Measurements from ENCODE around the gene DSC3.

DSC3 gene

DNA sequence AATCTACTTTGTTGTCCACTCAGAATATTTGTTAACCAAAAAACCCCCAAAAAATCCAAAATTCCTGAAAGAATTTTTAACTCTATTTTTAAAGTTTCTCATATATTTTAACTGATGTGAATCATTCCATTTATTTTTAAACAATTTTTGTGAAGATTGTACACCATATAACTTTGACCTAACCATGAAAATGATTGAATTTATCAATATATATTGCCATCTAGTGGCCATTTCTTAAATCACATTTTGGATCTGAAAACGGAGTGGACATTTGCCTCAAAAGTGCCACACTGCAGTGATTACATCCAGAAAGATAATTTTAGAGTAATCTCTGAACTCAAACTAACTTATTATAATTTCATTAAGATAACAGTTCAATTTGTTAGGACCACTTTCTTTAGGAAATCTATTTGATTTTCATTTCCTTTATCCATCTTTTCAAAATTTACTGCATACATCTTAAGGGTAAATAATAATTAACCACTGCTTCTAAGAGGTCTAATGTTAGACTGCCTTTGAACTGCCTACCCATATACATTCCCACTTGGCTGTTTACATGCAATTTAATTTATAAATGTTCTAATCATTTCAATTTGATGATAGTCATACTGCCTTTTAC, 71.1 kb downstream of the DSC3 start:
- H3K4me3 ChIP-seq (ENCODE audit: low read length), result no peak overlapping the region
- no peak for TF ChIP-seq ZNF274 (IDR thresholded peaks at IDR 0.05; ENCODE audit: low read depth, low read length)

DNA sequence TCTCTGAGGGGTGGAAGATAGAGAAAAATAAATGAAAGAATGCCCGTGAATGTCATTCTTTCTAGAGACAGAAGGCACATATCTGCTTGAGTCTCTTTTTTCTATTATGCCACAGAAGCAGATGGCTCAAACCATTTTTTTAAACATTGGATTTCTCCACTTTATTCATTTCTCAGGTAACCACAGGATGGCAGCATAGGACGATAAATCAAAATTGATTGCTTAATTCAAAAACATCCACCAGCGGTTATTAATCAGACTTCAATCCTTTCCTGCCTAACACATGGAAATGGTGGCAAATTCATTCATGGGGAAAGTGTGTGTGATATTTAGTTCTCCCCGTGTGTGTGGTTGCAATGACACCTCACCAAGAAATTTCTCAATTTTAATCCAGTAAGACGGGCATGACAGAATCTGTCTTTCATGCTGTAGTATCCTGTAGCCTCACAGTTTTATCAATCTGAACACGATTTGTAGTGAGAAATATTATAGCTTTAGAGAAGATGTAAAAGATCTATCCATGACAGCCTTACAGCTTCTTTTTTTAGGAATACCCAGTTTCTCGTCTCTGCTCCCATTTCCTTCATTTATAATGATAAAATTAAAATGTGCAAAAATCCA, 72.2 kb downstream of the DSC3 start:
- no peak for TF ChIP-seq ZNF274 (IDR thresholded peaks at IDR 0.05; ENCODE audit: low read depth, low read length)
- no peak overlapping the region for H3K4me3 ChIP-seq (ENCODE audit: low read length)

DNA sequence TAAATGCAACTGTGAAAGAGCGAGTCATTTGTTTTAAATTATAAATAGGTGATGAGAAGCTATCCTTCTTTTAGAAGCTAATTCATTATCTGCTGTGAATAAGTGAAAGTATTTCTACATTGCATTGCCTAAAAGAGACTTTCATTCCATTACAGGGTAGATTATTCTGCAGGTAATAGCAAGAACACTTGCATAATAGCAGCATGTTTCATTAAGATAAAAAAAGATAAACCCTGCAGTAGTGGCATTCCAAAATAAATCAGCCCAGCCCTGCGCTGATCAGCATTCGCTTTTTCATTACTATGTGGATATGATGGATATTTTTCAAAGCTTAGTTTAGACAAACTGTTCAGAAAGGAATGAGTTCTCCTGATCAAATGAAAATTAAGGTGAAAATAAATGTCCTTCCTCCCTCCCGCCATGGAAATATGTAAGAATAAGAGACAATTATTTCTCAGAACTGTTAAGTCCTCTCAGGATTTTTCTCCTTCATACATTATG, 72.8 kb downstream of the DSC3 start:
- no peak for TF ChIP-seq ZNF274 (IDR thresholded peaks at IDR 0.05; ENCODE audit: low read depth, low read length)

DNA sequence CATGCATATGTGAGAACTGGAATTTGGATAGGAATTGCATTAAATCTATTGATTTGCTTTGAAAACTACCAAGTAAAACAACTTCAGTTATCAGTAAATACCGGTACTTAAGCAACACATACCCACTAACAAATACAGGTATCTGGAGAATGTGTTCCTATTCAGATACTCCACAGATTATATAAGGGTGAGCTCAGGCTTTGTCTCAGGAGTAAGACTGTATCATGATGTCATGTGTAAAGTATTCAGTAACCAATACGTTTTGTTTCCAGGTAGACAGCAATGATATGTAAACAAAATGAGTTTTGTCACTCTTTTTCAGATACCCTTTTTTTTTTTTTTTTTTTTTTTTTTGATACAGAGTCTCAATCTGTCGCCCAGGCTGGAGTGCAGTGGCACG, 74.8 kb downstream of the DSC3 start:
- no peak for TF ChIP-seq ZNF274 (IDR thresholded peaks at IDR 0.05; ENCODE audit: low read depth, low read length)
- no peak overlapping the region for H3K4me3 ChIP-seq (ENCODE audit: low read length)

More for the DNA sequence above, 72.8 kb downstream of the DSC3 start:
- no peak overlapping the region for H3K4me3 ChIP-seq (ENCODE audit: low read length)

DNA sequence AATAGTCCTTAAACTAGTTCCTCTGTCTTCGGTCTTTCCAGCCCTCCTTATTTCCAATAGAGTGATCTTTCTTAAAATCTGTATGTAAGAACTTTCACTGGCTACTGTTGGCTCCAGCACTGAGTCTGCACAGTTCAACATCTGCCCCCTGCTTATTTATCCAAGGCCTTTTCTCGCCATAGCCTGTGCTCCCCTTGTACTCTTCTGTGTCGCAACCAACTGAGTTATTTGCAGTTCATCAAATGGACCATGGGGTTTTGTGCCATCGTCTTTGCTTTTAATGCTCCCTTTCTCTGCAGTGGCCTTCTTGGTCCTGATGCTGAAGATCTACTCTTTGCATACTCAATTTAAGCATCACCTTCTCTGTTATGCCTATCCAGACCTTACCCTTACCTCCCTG, 77.3 kb downstream of the DSC3 start:
- no peak overlapping the region for H3K4me3 ChIP-seq (ENCODE audit: low read length)
- TF ChIP-seq ZNF274 (IDR thresholded peaks at IDR 0.05; ENCODE audit: low read depth, low read length), result no peak

DNA sequence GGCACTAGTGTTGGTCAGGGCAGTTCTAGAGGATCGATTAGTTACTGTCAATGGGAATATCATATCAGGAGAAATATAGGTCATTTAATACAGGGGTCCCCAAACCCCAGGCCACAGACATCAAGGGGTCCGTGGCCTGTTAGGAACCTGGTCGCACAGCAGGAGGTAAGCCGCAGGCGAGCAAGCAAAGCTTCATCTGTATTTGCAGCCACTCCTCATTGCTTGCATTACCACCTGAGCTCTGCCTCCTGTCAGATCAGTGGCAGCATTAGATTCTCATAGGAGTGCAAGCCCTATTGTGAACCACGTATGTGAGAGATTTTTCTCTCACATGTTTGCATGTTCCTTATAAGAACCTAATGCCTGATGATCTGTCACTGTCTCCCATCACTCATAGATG, 81.9 kb downstream of the DSC3 start:
- no peak overlapping the region for H3K4me3 ChIP-seq (ENCODE audit: low read length)
- no peak for TF ChIP-seq ZNF274 (IDR thresholded peaks at IDR 0.05; ENCODE audit: low read depth, low read length)

DNA sequence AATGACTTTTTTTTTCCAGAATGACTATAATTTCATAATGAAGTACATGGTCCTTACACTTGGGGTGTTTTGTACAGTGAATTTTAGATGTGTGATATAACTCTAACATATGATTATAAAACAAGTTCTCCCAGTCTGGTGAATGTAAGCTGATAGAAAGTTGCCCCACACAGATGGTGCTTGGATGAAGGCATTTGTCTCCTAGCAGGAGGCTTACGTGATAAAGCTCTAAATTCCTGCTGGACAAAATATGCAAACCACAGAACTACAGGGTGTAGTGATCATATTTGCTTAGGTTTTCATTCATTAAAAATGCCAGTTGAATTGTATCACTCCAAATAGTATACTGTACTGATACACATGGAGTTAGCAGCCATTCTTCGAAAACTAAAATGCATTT, 85.5 kb downstream of the DSC3 start:
- TF ChIP-seq ZNF274 (IDR thresholded peaks at IDR 0.05; ENCODE audit: low read depth, low read length), result no peak
- H3K4me3 ChIP-seq (ENCODE audit: low read length), result no peak overlapping the region

DNA sequence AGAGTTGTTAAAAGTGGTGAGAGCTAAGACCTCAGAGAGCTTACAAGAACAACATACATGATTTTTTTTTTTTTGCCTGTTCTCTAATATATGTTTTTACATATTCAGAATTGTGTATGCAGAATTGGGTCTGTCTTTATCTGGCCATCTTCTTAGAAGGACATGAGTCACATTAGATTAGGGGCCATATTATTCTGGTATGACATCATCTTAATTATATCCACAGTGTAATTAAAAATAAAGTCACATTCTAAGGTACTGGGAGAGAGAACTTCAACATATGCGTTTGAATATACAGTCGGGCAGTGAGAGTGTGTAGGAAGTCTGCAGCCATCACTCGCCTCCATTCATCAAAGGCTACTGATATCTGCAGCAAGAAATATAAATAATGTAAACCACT, 88.3 kb downstream of the DSC3 start:
- no peak for TF ChIP-seq ZNF274 (IDR thresholded peaks at IDR 0.05; ENCODE audit: low read depth, low read length)
- H3K4me3 ChIP-seq (ENCODE audit: low read length), result no peak overlapping the region

DNA sequence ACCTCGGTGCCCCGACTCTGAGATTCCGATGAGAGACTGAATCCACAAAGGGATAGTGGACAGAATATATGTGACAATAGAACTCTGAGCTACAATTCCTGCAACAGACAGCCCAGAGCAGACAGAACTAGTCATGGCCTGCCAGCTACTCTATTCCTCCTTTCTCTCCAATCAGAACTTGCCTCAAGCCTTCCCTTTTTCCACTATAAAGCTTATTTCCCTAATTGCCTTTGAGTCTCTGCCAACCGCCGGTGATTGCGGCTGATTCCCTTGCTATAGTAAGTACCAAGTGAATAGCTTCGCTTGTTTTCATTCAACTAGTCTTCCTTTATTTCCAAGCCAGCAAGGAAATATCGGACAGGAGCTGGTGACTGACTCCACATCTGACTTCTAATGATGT, 96.8 kb downstream of the DSC3 start:
- TF ChIP-seq ZNF274 (IDR thresholded peaks at IDR 0.05; ENCODE audit: low read depth, low read length), result no peak
- H3K4me3 ChIP-seq (ENCODE audit: low read length), result no peak overlapping the region

DNA sequence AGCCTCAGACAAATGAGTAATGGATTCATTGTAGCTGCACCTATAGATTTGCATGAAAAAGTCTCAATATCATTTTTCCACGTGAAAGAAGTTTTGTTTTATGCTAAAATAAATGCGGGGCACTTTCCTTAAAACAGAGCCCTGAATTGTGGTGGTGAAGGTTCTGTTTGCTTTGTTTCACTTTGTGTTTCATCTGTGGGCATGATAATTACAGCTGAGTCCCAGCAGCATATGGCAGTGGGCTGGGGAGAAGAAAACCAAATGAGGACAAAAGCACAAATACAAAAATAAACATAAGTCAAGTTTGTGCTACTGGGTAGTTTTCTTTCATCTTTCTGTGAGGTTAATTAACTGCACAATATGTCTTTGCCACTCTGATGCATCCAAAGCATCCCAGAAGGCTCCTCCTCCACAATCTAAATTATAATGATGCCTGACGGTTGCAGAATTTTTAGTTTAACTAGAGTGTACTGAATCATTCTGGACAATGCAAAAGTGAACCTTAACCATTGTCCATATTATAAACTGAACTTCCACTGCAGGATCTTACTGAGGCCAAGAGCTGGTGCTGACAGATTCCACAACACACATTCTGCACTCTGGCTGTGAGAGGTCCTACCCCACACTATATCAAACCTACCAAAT, 97.6 kb downstream of the DSC3 start:
- no peak overlapping the region for H3K4me3 ChIP-seq (ENCODE audit: low read length)
- TF ChIP-seq ZNF274 (IDR thresholded peaks at IDR 0.05; ENCODE audit: low read depth, low read length), result no peak

DNA sequence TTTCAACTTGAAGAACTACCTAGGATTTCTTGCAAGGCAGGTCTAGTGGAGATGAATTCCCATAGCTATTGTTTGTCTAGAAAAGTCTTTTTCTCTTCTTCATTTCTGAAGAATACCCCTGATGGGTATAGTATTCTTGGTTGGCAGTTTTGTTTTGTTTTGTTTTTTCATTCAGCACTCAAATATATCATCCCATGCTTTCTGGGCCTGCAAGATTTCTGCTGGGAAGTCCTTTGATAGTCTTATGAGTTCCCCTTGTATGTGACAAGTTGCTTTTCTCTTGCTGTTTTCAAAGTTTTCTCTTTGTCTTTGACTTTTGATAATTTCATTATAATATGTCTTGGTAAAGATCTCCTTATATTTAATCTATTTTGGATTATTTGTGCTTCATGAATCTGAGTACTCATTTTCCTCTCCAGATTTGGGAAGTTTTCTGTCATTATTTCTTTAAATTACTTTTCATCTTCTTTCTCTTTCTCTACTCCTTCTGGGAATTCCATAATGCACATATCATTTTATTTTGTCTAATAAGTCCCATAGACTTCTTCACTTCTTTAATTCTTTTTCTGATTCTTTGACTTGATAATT, 101.5 kb downstream of the DSC3 start:
- no peak overlapping the region for H3K4me3 ChIP-seq (ENCODE audit: low read length)

More for the DNA sequence above, 101.5 kb downstream of the DSC3 start:
- TF ChIP-seq ZNF274 (IDR thresholded peaks at IDR 0.05; ENCODE audit: low read depth, low read length), result no peak
